AG10803 (cell line): ENCODE measurements around the gene SHISA6.

ENCODE experiments used
- DNase-seq: peaks from one replicate; pipeline ENCODE4 v3.0.0; 2010; ENCODE audit warnings: low read depth
- H3K4me3 ChIP-seq: 2 replicates; pipeline ENCODE4 v1.5.1; 2011; ENCODE audit warnings: mild to moderate bottlenecking, low read length, control low read depth
- TF ChIP-seq, protein P1 (sequence below): conservative IDR thresholded peaks from 2 replicates; pipeline ENCODE4 v1.5.1; 2011; ENCODE audit warnings: mild to moderate bottlenecking, low read length, control low read depth, inconsistent platforms

The SHISA6 gene

DNA sequence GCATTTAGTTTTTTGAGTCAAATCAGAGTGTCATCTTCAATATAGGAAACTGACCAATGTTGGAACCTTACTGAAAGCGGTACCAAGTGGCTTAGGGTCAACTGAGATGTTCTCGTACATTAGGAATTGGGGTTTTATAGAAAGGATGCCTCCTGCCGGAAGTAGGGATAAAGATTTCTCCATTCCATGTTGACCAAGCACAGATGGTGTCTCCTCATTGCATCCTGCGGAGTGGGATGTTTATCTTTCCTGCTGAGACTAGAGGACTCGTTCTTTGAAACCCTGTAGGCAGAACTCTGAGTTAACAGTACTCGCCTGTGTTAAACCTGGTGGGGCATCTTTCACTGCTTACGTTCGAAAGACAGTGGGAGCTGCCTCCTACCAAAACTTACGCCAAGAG lies 1.4 kb downstream of the SHISA6 start:
- no peak overlapping the region for H3K4me3 ChIP-seq
- TF ChIP-seq, protein P1, sequence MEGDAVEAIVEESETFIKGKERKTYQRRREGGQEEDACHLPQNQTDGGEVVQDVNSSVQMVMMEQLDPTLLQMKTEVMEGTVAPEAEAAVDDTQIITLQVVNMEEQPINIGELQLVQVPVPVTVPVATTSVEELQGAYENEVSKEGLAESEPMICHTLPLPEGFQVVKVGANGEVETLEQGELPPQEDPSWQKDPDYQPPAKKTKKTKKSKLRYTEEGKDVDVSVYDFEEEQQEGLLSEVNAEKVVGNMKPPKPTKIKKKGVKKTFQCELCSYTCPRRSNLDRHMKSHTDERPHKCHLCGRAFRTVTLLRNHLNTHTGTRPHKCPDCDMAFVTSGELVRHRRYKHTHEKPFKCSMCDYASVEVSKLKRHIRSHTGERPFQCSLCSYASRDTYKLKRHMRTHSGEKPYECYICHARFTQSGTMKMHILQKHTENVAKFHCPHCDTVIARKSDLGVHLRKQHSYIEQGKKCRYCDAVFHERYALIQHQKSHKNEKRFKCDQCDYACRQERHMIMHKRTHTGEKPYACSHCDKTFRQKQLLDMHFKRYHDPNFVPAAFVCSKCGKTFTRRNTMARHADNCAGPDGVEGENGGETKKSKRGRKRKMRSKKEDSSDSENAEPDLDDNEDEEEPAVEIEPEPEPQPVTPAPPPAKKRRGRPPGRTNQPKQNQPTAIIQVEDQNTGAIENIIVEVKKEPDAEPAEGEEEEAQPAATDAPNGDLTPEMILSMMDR: no peak
- no peak for DNase-seq

DNA sequence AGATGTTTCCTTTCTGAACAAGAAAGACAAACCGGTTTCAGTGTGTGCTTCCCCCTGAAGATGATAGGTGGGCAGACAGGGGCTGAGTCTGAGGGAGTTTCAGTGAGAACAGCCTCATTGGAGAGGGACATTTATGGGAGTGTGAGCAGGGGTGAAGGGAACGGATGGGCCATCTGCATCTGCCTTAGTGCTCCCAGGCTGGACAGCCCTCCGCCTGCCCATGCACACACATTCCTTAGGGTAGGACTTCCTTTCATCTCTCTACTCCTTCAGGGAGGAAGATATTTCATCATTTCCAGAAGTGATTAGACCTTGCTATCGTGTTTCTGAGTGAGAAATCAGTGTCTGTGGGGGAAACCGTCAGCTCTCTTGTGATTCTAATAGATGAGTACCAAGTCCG lies 3.8 kb downstream of the SHISA6 start:
- TF ChIP-seq, protein P1: no peak
- no peak for DNase-seq
- no peak overlapping the region for H3K4me3 ChIP-seq

DNA sequence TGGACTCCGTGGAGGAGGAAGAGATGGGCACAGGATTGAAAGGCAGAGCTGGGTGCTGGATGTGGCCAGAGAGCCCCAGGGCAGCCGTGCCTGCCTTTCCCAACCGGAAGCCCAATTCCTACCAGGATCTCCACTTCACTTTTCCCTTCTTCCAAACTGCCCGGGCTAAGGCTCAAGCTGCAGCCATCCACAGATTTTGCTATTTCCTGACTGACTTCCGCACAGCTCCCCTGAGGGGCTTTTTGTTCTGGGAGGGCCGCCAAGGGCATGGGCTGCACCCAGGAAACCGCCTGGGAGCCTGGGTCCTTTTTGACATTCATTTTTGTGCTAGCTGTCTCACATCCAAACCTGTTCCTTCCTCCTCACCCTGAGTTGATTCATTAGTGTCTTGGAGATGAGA lies 4.2 kb downstream of the SHISA6 start:
- TF ChIP-seq, protein P1: no peak
- no peak for DNase-seq
- H3K4me3 ChIP-seq: no peak overlapping the region

DNA sequence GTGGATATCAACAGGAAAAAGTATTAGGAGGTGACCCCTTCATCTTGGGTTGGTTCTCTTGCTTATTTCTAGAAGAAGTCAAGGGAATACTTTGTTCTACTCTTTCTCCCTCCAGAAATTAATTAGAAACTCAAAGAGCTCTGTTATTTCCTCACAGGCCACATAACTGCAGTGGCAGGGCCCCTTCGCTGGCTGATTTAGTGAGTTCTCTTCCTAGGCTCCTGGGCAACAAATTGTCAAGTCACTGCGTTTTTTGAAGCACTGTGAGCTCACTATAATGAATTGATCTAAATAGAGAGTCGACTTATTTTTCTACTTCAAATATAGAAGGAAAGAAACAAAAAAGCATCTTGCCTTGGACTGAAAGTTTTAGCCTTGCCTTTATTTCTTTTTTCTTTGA lies 4.8 kb downstream of the SHISA6 start:
- DNase-seq: no peak
- no peak overlapping the region for H3K4me3 ChIP-seq
- TF ChIP-seq, protein P1: no peak

DNA sequence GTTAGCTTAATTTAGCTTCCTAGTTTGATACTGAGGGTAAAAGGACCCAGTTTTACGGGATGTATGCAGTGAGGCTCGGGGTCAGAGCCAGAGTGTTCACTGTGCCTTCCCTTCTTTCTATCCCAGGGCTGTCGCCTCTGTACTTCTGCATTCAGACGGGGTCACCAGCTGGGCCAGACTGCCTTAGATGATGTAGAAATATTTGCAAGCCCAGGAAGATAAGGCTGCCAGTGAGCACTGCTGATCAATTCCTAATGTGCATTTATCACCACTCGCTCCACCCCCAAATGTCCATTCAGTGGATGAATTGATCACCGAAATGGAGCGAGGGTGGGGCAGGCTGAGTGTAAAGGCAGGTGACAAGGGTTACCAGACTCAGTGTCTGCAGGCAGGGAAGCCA lies 9.1 kb downstream of the SHISA6 start:
- TF ChIP-seq, protein P1: no peak
- no peak for DNase-seq
- no peak overlapping the region for H3K4me3 ChIP-seq

DNA sequence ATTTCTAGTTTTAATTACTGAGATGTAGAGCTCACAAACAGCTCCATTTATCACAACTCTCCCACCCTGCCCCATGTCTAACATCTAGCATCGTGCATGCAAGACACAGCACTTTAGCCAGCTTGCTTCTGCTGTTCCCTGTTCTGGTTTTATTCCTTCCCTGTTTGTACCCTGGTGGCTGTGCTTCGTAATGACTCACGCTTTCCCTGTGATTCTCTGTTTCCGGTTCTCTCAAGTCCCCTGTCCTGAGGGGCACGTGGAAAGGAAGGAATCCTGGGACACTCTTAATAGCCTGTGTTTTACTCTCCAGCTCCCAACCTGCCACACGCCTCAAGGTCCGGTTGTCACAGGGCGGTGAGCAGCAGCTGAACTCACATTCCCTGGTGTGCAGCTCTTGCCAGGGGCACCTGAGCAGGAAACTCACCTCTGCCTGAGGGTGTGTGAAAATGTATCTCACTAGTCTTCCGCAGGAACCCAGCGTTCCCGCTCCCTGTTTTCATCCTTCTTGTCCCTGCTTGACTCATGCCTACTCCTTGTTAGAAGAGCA lies 10.6 kb downstream of the SHISA6 start:
- no peak for DNase-seq
- H3K4me3 ChIP-seq: no peak overlapping the region
- TF ChIP-seq, protein P1: no peak

DNA sequence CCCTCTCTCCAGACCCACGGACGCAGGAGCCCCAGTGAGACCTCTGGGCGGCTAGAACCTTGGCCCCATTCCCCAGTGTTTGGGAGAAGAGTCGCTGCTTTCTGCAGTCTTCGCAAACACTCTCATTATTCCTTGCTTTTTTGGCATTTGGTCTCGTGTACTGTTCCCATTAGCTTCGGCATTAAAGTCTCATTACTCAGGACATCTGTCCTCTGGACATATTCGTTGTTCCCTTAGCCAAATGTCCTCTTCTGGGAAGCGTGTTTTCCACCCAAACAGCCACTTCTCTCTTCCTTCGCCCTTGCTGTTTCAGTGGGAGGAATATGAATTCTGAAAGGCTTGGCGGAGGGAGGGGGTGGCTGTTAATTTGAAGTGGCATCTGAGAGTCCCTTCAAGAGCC lies 11.1 kb downstream of the SHISA6 start:
- H3K4me3 ChIP-seq: no peak overlapping the region
- DNase-seq: no peak
- TF ChIP-seq, protein P1: no peak
